Measurements from ENCODE around the gene CATSPERZ. TPM values are rescaled to one million over a fixed set of nuclear protein-coding genes. Genes with fewer than 3 reads are reported as not detected.

Gene CATSPERZ
- total RNA-seq, 5 donors from 2014 or later (not counting 1 experiment from before 2014, with no cell fraction given) = 0.40 TPM; not detected in 4

DNA sequence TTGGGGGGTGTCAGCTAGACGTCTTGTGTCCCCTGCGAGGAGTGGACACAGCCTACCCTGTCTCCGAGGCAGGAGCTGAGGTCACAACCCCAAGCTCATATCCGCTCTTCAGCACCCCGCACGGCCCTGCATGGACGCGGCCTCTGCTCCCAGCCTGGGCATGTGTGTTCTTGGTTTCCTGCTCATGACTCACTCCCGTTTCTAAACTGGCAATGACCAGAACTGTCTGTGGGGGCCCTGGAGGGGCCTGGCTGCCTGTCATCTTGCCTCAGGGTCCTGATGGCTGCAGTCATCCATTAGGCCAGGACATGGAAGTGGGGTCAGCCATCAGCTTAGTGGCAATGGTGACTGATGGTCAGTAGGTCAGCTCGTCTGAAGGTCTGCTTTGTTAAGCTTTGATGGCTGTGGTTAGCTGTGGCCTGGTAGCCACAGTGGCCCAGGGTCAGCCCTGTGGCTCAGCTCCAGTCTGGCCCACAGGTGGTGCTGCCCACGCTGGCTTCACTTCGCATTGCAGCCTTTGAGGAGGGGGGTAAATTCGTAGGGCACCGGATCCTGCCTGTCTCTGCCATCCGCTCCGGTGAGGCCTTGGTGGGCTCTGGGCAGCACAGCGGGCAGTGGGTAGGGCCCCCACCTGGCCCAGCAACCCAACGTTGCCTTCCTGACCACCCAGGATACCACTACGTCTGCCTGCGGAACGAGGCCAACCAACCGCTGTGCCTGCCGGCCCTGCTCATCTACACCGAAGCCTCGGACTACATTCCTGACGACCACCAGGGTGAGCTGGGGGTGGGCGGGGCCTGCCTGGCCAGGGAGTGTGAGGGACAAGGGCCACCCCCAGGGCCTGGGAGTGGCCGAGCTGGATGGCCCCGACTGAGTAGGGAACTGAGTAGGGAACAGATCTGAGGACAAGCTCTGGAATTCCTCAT lies 36.9 kb upstream of the CATSPERZ start:
- Histone ChIP-seq H3K27ac (ENCODE audit: low read length) (no peak overlapping the region), H3K36me3 (ENCODE audit: control insufficient read depth in 2 of 2, extremely low read depth in 1 of 2, insufficient read depth in 1 of 2, low read length in 1 of 2) (peaks cover 0 to 6% of the 10 kb centered on the region in 2 donors), H3K4me1 (ENCODE audit: control insufficient read depth in 1 of 2, extremely low read depth in 1 of 2, insufficient read depth in 2 of 2, low read length in 2 of 2) (peaks cover 0 to 15% of the 10 kb centered on the region in 2 experiments), H3K9me3 (no peaks in the 10 kb centered on the region), H3K4me3 (ENCODE audit: control insufficient read depth in 1 of 2, extremely low read depth in 1 of 2, low read length in 1 of 2) (no peak overlapping the region), H3K27me3 (replicated peaks in 1 of 2; ENCODE audit: control insufficient read depth in 2 of 2, extremely low read depth in 1 of 2, insufficient read depth in 2 of 2, low read length in 1 of 2) (no peaks in the 10 kb centered on the region)
- no peak for ATAC-seq (replicated peaks in 1 of 4)
- no peaks in the 10 kb centered on the region for H3K27me3 Mint-ChIP-seq
- no peak for DNase-seq
- H3K36me3 Mint-ChIP-seq = peaks cover 11% of the 10 kb centered on the region
- H3K4me3 Mint-ChIP-seq = no peak overlapping the region
- ChIA-PET POLR2A (interaction anchor here in 1 of 2 donors (0.5 kb wide), 1 partner anchor 18 kb away, joined by 11 read pairs; no protein-coding TSS in a partner anchor), CTCF (no interaction called here)
- WGBS (ENCODE audit: insufficient coverage) = 88% methylated on average over 24 of the region's 29 CpGs
- no peak overlapping the region for H3K27ac Mint-ChIP-seq
- H3K4me1 Mint-ChIP-seq = peaks cover 5 to 14% (median 7%) of the 10 kb centered on the region in 3 donors
- H3K9me3 Mint-ChIP-seq = no peaks in the 10 kb centered on the region

DNA sequence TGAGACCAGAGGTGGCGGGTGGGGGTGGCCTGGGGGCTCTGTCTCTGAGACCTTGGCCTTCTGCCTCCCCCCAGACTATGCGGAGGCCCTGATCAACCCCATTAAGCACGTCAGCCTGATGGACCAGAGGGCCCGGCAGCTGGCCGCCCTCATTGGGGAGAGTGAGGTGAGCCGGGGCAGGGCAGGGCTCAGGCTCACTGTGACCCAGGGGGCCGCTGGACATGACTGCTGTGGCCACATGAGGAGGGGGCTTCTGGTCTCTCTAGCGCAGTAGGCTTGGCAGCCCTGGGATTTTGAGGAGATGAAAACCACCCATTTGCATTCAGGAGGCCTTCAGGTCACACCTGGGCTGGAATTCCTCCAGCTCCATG lies 36.2 kb upstream of the CATSPERZ start:
- Mint-ChIP-seq H3K9me3 (no peaks in the 10 kb centered on the region), H3K27ac (no peak overlapping the region), H3K27me3 (no peaks in the 10 kb centered on the region), H3K4me3 (no peak overlapping the region), H3K4me1 (peaks cover 12 to 20% (median 14%) of the 10 kb centered on the region in 3 donors), H3K36me3 (peaks cover 11% of the 10 kb centered on the region)
- peaks cover 4 to 22% of the 10 kb centered on the region in 2 experiments for H3K4me1 ChIP-seq (ENCODE audit: control insufficient read depth in 1 of 2, extremely low read depth in 1 of 2, insufficient read depth in 2 of 2, low read length in 2 of 2)
- ChIA-PET CTCF (no interaction called here), POLR2A (interaction anchor here in 1 of 2 donors (0.5 kb wide), 1 partner anchor 19 kb away, joined by 11 read pairs; no protein-coding TSS in a partner anchor)
- peaks cover 0 to 1% of the 10 kb centered on the region in 2 donors for H3K36me3 ChIP-seq (ENCODE audit: control insufficient read depth in 2 of 2, extremely low read depth in 1 of 2, insufficient read depth in 1 of 2, low read length in 1 of 2)
- no peaks in the 10 kb centered on the region for H3K9me3 ChIP-seq
- DNase-seq = no peak
- 100% methylated on average over 6 of the region's 8 CpGs for WGBS (ENCODE audit: insufficient coverage)
- H3K4me3 ChIP-seq (ENCODE audit: control insufficient read depth in 1 of 2, extremely low read depth in 1 of 2, low read length in 1 of 2) = no peak overlapping the region
- no peaks in the 10 kb centered on the region for H3K27me3 ChIP-seq (replicated peaks in 1 of 2; ENCODE audit: control insufficient read depth in 2 of 2, extremely low read depth in 1 of 2, insufficient read depth in 2 of 2, low read length in 1 of 2)
- H3K27ac ChIP-seq (ENCODE audit: low read length) = no peak overlapping the region
- no peak for ATAC-seq (replicated peaks in 1 of 4)

DNA sequence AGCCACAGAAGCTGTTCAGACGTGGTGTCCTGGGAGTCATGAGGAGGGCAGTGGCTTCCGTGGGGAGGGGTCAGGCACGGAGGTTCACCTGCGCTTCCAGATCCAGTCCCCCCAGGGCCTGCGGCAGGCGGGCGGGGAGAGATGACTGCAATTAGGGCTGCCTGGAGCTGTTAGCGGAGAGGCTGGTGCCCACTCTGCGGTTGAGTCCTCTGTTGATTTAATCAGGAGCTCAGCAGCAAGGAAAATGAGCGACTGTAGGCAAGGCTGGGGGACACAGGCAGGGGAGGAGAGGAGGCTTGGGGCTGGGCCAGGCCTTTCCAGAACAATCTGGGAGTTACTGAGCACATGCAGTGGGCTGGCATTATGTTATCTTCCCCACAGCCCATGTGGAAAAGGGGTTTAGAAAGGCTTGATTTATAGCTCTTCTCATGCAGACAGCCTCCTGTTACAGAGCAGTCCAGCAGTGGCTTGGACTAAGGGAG lies 35.7 kb upstream of the CATSPERZ start:
- no peaks in the 10 kb centered on the region for H3K9me3 Mint-ChIP-seq
- Histone ChIP-seq H3K27ac (ENCODE audit: low read length) (no peak overlapping the region), H3K9me3 (no peaks in the 10 kb centered on the region), H3K4me3 (ENCODE audit: control insufficient read depth in 1 of 2, extremely low read depth in 1 of 2, low read length in 1 of 2) (no peak overlapping the region), H3K36me3 (ENCODE audit: control insufficient read depth in 2 of 2, extremely low read depth in 1 of 2, insufficient read depth in 1 of 2, low read length in 1 of 2) (no peaks in the 10 kb centered on the region), H3K27me3 (replicated peaks in 1 of 2; ENCODE audit: control insufficient read depth in 2 of 2, extremely low read depth in 1 of 2, insufficient read depth in 2 of 2, low read length in 1 of 2) (no peaks in the 10 kb centered on the region), H3K4me1 (ENCODE audit: control insufficient read depth in 1 of 2, extremely low read depth in 1 of 2, insufficient read depth in 2 of 2, low read length in 2 of 2) (peaks cover 5 to 21% of the 10 kb centered on the region in 2 experiments)
- peaks cover 9% of the 10 kb centered on the region for H3K36me3 Mint-ChIP-seq
- ChIA-PET CTCF (no interaction called here), POLR2A (no interaction called here)
- H3K27ac Mint-ChIP-seq = no peak overlapping the region
- H3K27me3 Mint-ChIP-seq = no peaks in the 10 kb centered on the region
- no peak for DNase-seq
- WGBS (ENCODE audit: insufficient coverage) = 89% methylated on average over 6 of the region's 10 CpGs
- no peak overlapping the region for H3K4me3 Mint-ChIP-seq
- ATAC-seq (replicated peaks in 1 of 4) = no peak
- H3K4me1 Mint-ChIP-seq = peaks cover 16 to 20% (median 16%) of the 10 kb centered on the region in 3 donors

DNA sequence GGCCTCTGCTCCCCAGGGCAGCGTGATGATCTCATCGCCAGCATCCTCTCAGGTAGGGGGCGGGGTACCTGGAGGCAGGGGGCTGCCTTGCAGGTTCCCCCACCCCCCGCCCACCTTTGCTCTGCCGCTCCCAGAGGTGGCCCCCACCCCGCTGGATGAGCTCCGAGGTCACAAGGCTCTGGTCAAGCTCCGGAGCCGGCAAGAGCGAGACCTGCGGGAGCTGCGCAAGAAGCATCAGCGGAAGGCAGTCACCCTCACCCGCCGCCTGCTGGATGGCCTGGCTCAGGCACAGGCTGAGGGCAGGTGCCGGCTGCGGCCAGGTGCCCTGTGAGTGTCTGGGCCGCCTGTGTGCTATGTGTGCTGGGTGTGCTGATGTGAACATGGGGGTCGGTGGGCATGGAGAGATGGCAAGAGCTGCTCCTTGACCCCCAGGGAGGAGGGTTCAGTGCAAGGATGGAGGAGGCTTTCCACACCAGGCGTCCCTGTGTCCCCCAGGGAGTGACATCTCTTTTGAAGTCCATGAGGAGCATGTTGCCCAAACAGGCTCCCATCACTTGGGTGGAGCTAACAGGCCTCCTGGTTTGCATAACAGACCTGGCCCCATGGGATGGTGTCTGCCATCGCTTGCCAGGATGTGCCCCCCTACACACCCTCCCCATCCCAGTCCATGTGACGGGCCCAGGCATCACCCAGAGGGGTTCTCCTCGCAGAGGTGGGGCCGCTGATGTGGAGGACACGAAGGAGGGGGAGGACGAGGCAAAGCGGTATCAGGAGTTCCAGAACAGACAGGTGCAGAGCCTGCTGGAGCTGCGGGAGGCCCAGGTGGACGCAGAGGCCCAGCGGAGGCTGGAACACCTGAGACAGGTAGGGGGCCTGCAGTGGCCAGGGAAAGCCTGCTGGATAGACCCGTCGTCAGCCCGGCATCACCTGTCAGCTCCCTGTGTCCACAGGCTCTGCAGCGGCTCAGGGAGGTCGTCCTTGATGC lies 34.7 kb upstream of the CATSPERZ start:
- no peaks in the 10 kb centered on the region for H3K27me3 ChIP-seq (replicated peaks in 1 of 2; ENCODE audit: control insufficient read depth in 2 of 2, extremely low read depth in 1 of 2, insufficient read depth in 2 of 2, low read length in 1 of 2)
- ChIA-PET POLR2A (no interaction called here), CTCF (interaction anchor here in 1 of 2 donors (0.6 kb wide), 1 partner anchor 87 kb away, joined by 3 read pairs; no protein-coding TSS in a partner anchor)
- DNase-seq (no peak), ATAC-seq (replicated peaks in 1 of 4) (no peak)
- Mint-ChIP-seq H3K27me3 (no peaks in the 10 kb centered on the region), H3K36me3 (peaks cover 2% of the 10 kb centered on the region), H3K9me3 (no peaks in the 10 kb centered on the region), H3K4me3 (no peak overlapping the region), H3K27ac (no peak overlapping the region), H3K4me1 (peaks cover 18 to 25% (median 20%) of the 10 kb centered on the region in 3 donors)
- no peaks in the 10 kb centered on the region for H3K9me3 ChIP-seq
- no peak overlapping the region for H3K4me3 ChIP-seq (ENCODE audit: control insufficient read depth in 1 of 2, extremely low read depth in 1 of 2, low read length in 1 of 2)
- 91% methylated on average over 33 of the region's 35 CpGs for WGBS (ENCODE audit: insufficient coverage)
- H3K27ac ChIP-seq (ENCODE audit: low read length) = no peak overlapping the region
- H3K4me1 ChIP-seq (ENCODE audit: control insufficient read depth in 1 of 2, extremely low read depth in 1 of 2, insufficient read depth in 2 of 2, low read length in 2 of 2) = peaks cover 5 to 24% of the 10 kb centered on the region in 2 experiments
- H3K36me3 ChIP-seq (ENCODE audit: control insufficient read depth in 2 of 2, extremely low read depth in 1 of 2, insufficient read depth in 1 of 2, low read length in 1 of 2) = no peaks in the 10 kb centered on the region

DNA sequence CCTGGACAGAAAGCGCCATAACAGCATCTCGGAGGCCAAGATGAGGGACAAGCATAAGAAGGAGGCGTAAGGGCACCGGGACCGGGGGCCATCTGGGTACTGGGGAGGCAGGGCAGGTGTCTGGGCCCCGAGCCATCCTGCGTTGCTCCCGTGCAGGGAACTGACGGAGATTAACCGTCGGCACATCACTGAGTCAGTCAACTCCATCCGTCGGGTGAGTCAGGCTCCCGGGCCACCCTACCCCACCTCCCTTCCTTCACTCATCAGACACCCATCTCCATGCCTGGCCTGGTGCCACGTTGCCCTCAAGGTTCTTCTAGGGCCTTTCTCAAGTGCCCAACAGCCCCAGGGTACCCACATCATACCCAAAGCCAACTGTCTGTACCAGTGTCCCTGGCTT lies 33.8 kb upstream of the CATSPERZ start:
- no peak overlapping the region for H3K4me3 Mint-ChIP-seq
- Histone ChIP-seq H3K27me3 (replicated peaks in 1 of 2; ENCODE audit: control insufficient read depth in 2 of 2, extremely low read depth in 1 of 2, insufficient read depth in 2 of 2, low read length in 1 of 2) (no peaks in the 10 kb centered on the region), H3K4me3 (ENCODE audit: control insufficient read depth in 1 of 2, extremely low read depth in 1 of 2, low read length in 1 of 2) (no peak overlapping the region), H3K4me1 (ENCODE audit: control insufficient read depth in 1 of 2, extremely low read depth in 1 of 2, insufficient read depth in 2 of 2, low read length in 2 of 2) (peaks cover 5 to 29% of the 10 kb centered on the region in 2 experiments), H3K27ac (ENCODE audit: low read length) (no peak overlapping the region), H3K36me3 (ENCODE audit: control insufficient read depth in 2 of 2, extremely low read depth in 1 of 2, insufficient read depth in 1 of 2, low read length in 1 of 2) (no peaks in the 10 kb centered on the region), H3K9me3 (no peaks in the 10 kb centered on the region)
- ChIA-PET POLR2A (no interaction called here), CTCF (no interaction called here)
- peak overlapping the region in 1 of 2 donors; percentile 11 for H3K27ac Mint-ChIP-seq
- ATAC-seq (replicated peaks in 1 of 4) = no peak
- no peaks in the 10 kb centered on the region for H3K27me3 Mint-ChIP-seq
- no peak for DNase-seq
- H3K36me3 Mint-ChIP-seq = peaks cover 2% of the 10 kb centered on the region
- H3K4me1 Mint-ChIP-seq = peaks cover 18 to 25% (median 20%) of the 10 kb centered on the region in 3 donors
- 97% methylated on average over 15 of the region's 15 CpGs for WGBS (ENCODE audit: insufficient coverage)
- H3K9me3 Mint-ChIP-seq = no peaks in the 10 kb centered on the region
